HepG2 (cell line): ENCODE measurements around the gene GALNT9. TPM values are rescaled to one million over a fixed set of nuclear protein-coding genes. Genes with fewer than 3 reads are reported as not detected.

Experiments
- ATAC-seq: fragments of 200-7000 bp; cut with Tn5 transposase; 3 replicates; pipeline ENCODE4 v1.9.1; 2020; ENCODE audit warnings: mild to moderate bottlenecking, moderate library complexity
- BruUV-seq: library from RNA; stranded (reverse); fragments of 400-500 nt; replicated peaks from 2 replicates; lab custom pipeline; 2021; lab: Mats Ljungman, UMichigan
- CTCF ChIA-PET: fragments of 300-600 bp; formaldehyde crosslinking; extraction: SDS; loops from one replicate; lab custom pipeline; 2021; ENCODE audit warnings: low total read pairs, inconsistent platforms, low intra/inter-chr PET ratio; lab: Yijun Ruan, JAX
- POLR2A ChIA-PET: fragments of 350-600 bp; sonication (Branson Sonifier 250); formaldehyde crosslinking; loops from one replicate; lab custom pipeline; 2020; ENCODE audit warnings: antibody characterized with exemption, inconsistent platforms; lab: Yijun Ruan, JAX
- DNase-seq: peaks from one replicate; pipeline ENCODE4 v3.0.0-alpha.2; 2015; ENCODE audit warnings: low spot score
- FAIRE-seq: peaks from 3 replicates; lab custom pipeline; 2011; peaks lifted over from hg19 to GRCh38; lab: Jason Lieb, UNC
- H2AFZ ChIP-seq: one replicate; pipeline ENCODE4 v1.6.1; 2011; ENCODE audit warnings: low read length, inconsistent platforms
- H3K27ac ChIP-seq: fragments of 300-600 bp; 3 replicates; pipeline ENCODE4 v1.8.0; 2011; ENCODE audit warnings: mixed run types, mild to moderate bottlenecking, mixed read lengths, low read length, inconsistent platforms; ENCODE audit not compliant: insufficient read depth; ENCODE audit errors: extremely low read length
- H3K27me3 ChIP-seq, 2 experiments: fragments of 200-600 bp in 1 of 2; 2 replicates in 1 of 2; 3 replicates in 1 of 2; pipeline versions ENCODE4 v1.6.0 to v1.8.0; 2011; ENCODE audit warnings: low read length in 2 of 2, mild to moderate bottlenecking in 2 of 2, moderate library complexity in 2 of 2, inconsistent platforms in 1 of 2; ENCODE audit not compliant: insufficient read depth in 2 of 2, control insufficient read depth in 1 of 2
- H3K36me3 ChIP-seq, 2 experiments: fragments of 200-600 bp in 1 of 2; replicated peaks in 1 of 2; 2 replicates in 1 of 2; 3 replicates in 1 of 2; pipeline versions ENCODE4 v1.5.1 to v1.8.0; 2011; ENCODE audit warnings: low read length in 2 of 2, inconsistent platforms in 1 of 2; ENCODE audit not compliant: insufficient read depth in 2 of 2, control insufficient read depth in 1 of 2
- H3K4me1 ChIP-seq: 2 replicates; pipeline ENCODE4 v1.5.1; 2012; ENCODE audit warnings: low read length, inconsistent platforms; ENCODE audit not compliant: insufficient read depth
- H3K4me2 ChIP-seq: 2 replicates; pipeline ENCODE4 v1.6.0; 2011; ENCODE audit warnings: low read depth, low read length, inconsistent platforms
- H3K4me3 ChIP-seq, 3 experiments: fragments of 200-600 bp in 1 of 3; sonication (generic), shearing (Covaris generic) in 1 of 3; replicated peaks in 1 of 3; 2 replicates each; pipeline ENCODE4 v1.5.1; 2011 to 2016; ENCODE audit warnings: low read length in 3 of 3, inconsistent platforms in 2 of 3, low read depth in 2 of 3, mild to moderate bottlenecking in 2 of 3, control low read depth in 1 of 3, mixed read lengths in 1 of 3; ENCODE audit not compliant: insufficient read depth in 1 of 3
- H3K79me2 ChIP-seq: one replicate; pipeline ENCODE4 v1.6.1; 2011; ENCODE audit warnings: low read length, inconsistent platforms; ENCODE audit not compliant: insufficient read depth
- H3K9ac ChIP-seq: 2 replicates; pipeline ENCODE4 v1.6.0; 2011; ENCODE audit warnings: mild to moderate bottlenecking, low read depth, low read length, inconsistent platforms; ENCODE audit not compliant: insufficient read depth
- H3K9me3 ChIP-seq: 2 replicates; pipeline ENCODE4 v1.5.1; 2012; ENCODE audit warnings: mild to moderate bottlenecking, low read length
- H4K20me1 ChIP-seq: 2 replicates; pipeline ENCODE4 v1.6.0; 2011; ENCODE audit warnings: inconsistent platforms, mild to moderate bottlenecking, low read length, moderate library complexity; ENCODE audit not compliant: insufficient read depth
- NFYB ChIP-seq: sonication (generic); formaldehyde crosslinking; IDR thresholded peaks from 2 replicates; pipeline ENCODE4 v1.4.0; 2020; ENCODE audit warnings: missing genetic modification reagents
- NR1H2 ChIP-seq: sonication (generic); formaldehyde crosslinking; IDR thresholded peaks from 2 replicates; pipeline ENCODE4 v1.8.1; 2022; ENCODE audit warnings: low read depth, missing genetic modification reagents, borderline replicate concordance
- RFX1 ChIP-seq: fragments of 450-650 bp; IDR thresholded peaks from 2 replicates; pipeline ENCODE4 v1.6.1; 2017
- ZNF530 ChIP-seq: sonication (generic); formaldehyde crosslinking; IDR thresholded peaks from 2 replicates; pipeline ENCODE4 v1.5.0; 2020; ENCODE audit warnings: low read depth, mild to moderate bottlenecking, missing genetic modification reagents
- WGBS: methylation state at CpG from one replicate; pipeline ENCODE4 v1.1.6; 2017; ENCODE audit warnings: low lambda C conversion rate; 5-methylcytosine and 5-hydroxymethylcytosine counted together
- in situ Hi-C: cut with HindIII; loops from 2 replicates; pipeline ENCODE4 v1.10.0; 2017; ENCODE audit warnings: low pct_unique_long_range_greater_than_20kb; ENCODE audit not compliant: extremely low pct_ligation_motif_present
- intact Hi-C: fragments of 100-400 bp; cut with micrococcal nuclease; formaldehyde crosslinking; loops from one replicate; pipeline ENCODE4 v1.10.0; 2022; ENCODE audit not compliant: unreplicated experiment
- polyA plus RNA-seq, 8 experiments: library from polyadenylated mRNA; depleted of rRNA in 3 of 8; stranded (reverse) in 7 of 8; unstranded in 1 of 8; fragments of >200 nt; fragmentation: Illumina TruSeq in 4 of 8; extraction: Trizol in 4 of 8; gene quantifications; 2 replicates each; pipeline versions ENCODE4 v1.2.1 to v1.2.3, GENCODE V29; 2011 to 2016; ENCODE audit warnings: low read depth in 4 of 8, missing spikeins in 1 of 8, mixed read lengths in 1 of 8; ENCODE audit not compliant: insufficient read depth in 1 of 8
- total RNA-seq, 5 experiments: library from RNA; depleted of rRNA; stranded (reverse); fragments of >200 nt; fragmentation: Illumina TruSeq; extraction: Trizol; gene quantifications; 2 replicates each; pipeline ENCODE4 v1.2.3, GENCODE V29; 2016; ENCODE audit warnings: low read depth in 1 of 5
- TF ChIP-seq, protein P1 (sequence below): sonication (generic); formaldehyde crosslinking; IDR thresholded peaks from 2 replicates; pipeline ENCODE4 v1.5.0; 2020; ENCODE audit warnings: mild to moderate bottlenecking, missing genetic modification reagents
- TF ChIP-seq, protein P2 (sequence below): sonication (generic); formaldehyde crosslinking; IDR thresholded peaks from 2 replicates; pipeline ENCODE4 v1.8.1; 2023; ENCODE audit warnings: mild to moderate bottlenecking, moderate library complexity, missing genetic modification reagents
- TF ChIP-seq, protein P3 (sequence below): sonication (generic); formaldehyde crosslinking; IDR thresholded peaks from 2 replicates; pipeline ENCODE4 v1.5.1; 2020; ENCODE audit warnings: mild to moderate bottlenecking, missing genetic modification reagents, moderate library complexity
- TF ChIP-seq, protein P4 (sequence below): sonication (generic); formaldehyde crosslinking; IDR thresholded peaks from 2 replicates; pipeline ENCODE4 v1.4.0; 2020; ENCODE audit warnings: missing genetic modification reagents, borderline replicate concordance

Gene GALNT9
- total and polyA plus RNA-seq, 2 of the 13 experiments (the other 11 are each of a cell fraction or from before 2014, with no cell fraction given) = 0.04 TPM; not detected in 1

DNA sequence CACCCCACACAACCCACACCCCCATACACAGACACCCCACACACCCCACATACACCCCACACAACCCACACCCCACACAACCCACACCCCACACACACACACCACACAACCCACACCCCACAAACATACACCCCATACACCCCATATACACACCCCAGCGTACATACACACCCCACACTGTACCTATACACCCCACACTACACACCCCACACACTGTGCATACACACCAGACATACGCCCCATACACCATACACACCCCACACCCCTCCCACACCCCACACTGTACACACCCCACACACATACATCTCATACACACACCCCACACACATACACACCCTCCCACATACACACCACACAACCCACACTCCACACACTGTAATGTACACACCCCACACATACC lies 104.9 kb downstream of the GALNT9 start:
- H3K9me3 ChIP-seq = no peaks in the 10 kb centered on the region
- WGBS = 88% methylated on average over 2 of the region's 2 CpGs
- in situ Hi-C loops (no loop called here), intact Hi-C loops (no loop called here)
- H3K36me3 ChIP-seq = no peaks in the 10 kb centered on the region
- no peak overlapping the region for H3K27ac ChIP-seq
- no peaks in the 10 kb centered on the region for H3K79me2 ChIP-seq
- FAIRE-seq (no peak), DNase-seq (no peak), ATAC-seq (no peak)
- TF ChIP-seq, protein P1, sequence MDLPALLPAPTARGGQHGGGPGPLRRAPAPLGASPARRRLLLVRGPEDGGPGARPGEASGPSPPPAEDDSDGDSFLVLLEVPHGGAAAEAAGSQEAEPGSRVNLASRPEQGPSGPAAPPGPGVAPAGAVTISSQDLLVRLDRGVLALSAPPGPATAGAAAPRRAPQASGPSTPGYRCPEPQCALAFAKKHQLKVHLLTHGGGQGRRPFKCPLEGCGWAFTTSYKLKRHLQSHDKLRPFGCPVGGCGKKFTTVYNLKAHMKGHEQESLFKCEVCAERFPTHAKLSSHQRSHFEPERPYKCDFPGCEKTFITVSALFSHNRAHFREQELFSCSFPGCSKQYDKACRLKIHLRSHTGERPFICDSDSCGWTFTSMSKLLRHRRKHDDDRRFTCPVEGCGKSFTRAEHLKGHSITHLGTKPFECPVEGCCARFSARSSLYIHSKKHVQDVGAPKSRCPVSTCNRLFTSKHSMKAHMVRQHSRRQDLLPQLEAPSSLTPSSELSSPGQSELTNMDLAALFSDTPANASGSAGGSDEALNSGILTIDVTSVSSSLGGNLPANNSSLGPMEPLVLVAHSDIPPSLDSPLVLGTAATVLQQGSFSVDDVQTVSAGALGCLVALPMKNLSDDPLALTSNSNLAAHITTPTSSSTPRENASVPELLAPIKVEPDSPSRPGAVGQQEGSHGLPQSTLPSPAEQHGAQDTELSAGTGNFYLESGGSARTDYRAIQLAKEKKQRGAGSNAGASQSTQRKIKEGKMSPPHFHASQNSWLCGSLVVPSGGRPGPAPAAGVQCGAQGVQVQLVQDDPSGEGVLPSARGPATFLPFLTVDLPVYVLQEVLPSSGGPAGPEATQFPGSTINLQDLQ (CRISPR knock-in tag) = no peak
- no peak for TF ChIP-seq NFYB (CRISPR knock-in tag)
- TF ChIP-seq NR1H2 (CRISPR knock-in tag) = no peak
- TF ChIP-seq, protein P2, sequence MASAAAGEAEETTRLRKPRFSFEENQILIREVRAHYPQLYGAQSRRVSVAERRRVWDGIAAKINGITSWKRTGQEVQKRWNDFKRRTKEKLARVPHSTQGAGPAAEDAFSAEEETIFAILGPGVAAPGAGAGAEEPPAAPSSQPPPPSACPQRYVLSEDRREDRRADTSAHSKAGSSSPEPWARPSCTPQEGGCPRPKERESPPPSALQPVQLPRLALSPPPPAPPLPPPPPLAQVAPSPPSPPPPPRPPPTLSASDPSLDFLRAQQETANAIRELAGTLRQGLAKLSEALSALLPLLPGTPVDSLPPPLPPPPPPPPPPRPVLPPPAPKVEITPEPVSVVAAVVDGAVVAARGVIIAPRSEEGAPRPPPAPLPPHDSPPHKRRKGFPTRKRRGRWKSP = no peak
- TF ChIP-seq ZNF530 (CRISPR knock-in tag) = no peak
- TF ChIP-seq, protein P3, sequence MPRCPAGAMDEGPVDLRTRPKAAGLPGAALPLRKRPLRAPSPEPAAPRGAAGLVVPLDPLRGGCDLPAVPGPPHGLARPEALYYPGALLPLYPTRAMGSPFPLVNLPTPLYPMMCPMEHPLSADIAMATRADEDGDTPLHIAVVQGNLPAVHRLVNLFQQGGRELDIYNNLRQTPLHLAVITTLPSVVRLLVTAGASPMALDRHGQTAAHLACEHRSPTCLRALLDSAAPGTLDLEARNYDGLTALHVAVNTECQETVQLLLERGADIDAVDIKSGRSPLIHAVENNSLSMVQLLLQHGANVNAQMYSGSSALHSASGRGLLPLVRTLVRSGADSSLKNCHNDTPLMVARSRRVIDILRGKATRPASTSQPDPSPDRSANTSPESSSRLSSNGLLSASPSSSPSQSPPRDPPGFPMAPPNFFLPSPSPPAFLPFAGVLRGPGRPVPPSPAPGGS (CRISPR knock-in tag) = no peak
- TF ChIP-seq, protein P4, sequence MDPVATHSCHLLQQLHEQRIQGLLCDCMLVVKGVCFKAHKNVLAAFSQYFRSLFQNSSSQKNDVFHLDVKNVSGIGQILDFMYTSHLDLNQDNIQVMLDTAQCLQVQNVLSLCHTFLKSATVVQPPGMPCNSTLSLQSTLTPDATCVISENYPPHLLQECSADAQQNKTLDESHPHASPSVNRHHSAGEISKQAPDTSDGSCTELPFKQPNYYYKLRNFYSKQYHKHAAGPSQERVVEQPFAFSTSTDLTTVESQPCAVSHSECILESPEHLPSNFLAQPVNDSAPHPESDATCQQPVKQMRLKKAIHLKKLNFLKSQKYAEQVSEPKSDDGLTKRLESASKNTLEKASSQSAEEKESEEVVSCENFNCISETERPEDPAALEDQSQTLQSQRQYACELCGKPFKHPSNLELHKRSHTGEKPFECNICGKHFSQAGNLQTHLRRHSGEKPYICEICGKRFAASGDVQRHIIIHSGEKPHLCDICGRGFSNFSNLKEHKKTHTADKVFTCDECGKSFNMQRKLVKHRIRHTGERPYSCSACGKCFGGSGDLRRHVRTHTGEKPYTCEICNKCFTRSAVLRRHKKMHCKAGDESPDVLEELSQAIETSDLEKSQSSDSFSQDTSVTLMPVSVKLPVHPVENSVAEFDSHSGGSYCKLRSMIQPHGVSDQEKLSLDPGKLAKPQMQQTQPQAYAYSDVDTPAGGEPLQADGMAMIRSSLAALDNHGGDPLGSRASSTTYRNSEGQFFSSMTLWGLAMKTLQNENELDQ (CRISPR knock-in tag) = no peak
- TF ChIP-seq RFX1 = no peak
- no peak overlapping the region for H2AFZ ChIP-seq
- H3K27me3 ChIP-seq = peaks cover 7 to 36% of the 10 kb centered on the region in 2 experiments; a peak in 4 of 5 replicates
- BruUV-seq = no TSS peak
- peaks cover 4% of the 10 kb centered on the region; the same call in 1 of the 2 replicates for H4K20me1 ChIP-seq
- no peak overlapping the region for H3K9ac ChIP-seq
- H3K4me1 ChIP-seq = no peaks in the 10 kb centered on the region
- CTCF ChIA-PET = no interaction called here
- POLR2A ChIA-PET = no interaction called here
- no peak overlapping the region for H3K4me3 ChIP-seq
- no peak overlapping the region for H3K4me2 ChIP-seq
